Lower leg skin (tissue), 3 donors: ENCODE results near the gene PPFIA1.

ENCODE experiments used
- POLR2A ChIP-seq, 2 donors: fragments of 450-650 bp; IDR thresholded peaks; one replicate each; pipeline ENCODE4 v1.6.1; 2016 to 2017; ENCODE audit warnings: antibody characterized with exemption in 2 of 2, mild to moderate bottlenecking in 1 of 2, moderate library complexity in 1 of 2
- TF ChIP-seq, protein P1 (sequence below), 3 donors: fragments of 450-650 bp; IDR thresholded peaks; one replicate each; pipeline ENCODE4 v1.5.1; 2016; ENCODE audit warnings: antibody characterized with exemption in 3 of 3, mild to moderate bottlenecking in 3 of 3, moderate library complexity in 2 of 3

- TF ChIP-seq, protein P1, sequence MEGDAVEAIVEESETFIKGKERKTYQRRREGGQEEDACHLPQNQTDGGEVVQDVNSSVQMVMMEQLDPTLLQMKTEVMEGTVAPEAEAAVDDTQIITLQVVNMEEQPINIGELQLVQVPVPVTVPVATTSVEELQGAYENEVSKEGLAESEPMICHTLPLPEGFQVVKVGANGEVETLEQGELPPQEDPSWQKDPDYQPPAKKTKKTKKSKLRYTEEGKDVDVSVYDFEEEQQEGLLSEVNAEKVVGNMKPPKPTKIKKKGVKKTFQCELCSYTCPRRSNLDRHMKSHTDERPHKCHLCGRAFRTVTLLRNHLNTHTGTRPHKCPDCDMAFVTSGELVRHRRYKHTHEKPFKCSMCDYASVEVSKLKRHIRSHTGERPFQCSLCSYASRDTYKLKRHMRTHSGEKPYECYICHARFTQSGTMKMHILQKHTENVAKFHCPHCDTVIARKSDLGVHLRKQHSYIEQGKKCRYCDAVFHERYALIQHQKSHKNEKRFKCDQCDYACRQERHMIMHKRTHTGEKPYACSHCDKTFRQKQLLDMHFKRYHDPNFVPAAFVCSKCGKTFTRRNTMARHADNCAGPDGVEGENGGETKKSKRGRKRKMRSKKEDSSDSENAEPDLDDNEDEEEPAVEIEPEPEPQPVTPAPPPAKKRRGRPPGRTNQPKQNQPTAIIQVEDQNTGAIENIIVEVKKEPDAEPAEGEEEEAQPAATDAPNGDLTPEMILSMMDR (IDR thresholded peaks at IDR 0.05) = no peak
- no peak for TF ChIP-seq POLR2A (IDR thresholded peaks at IDR 0.05)
Measured at GRCh38 chr11:70326833-70327232, 56.3 kb downstream of the PPFIA1 start.
